Islet of Langerhans (tissue), 1 donor: ENCODE measurements around the gene YIPF1.

Experiments used
- FAIRE-seq: peaks from one replicate; lab custom pipeline; 2011; peaks lifted over from hg19 to GRCh38; lab: Jason Lieb, UNC

YIPF1 gene

GRCh38 chr1:53889304-53890298 lies at the start of gene YIPF1:
TSS of gene YIPF1 (minus strand) at chr1:53889797. CDS start at chr1:53888937, 860 bp downstream.
- no peak for FAIRE-seq

GRCh38 chr1:53938136-53938830 lies 48.7 kb upstream of the YIPF1 start:
- FAIRE-seq: no peak

- FAIRE-seq: no peak
Observed at GRCh38 chr1:53936430-53936829, 46.8 kb upstream of the YIPF1 start.

GRCh38 chr1:53934170-53934765 lies 44.7 kb upstream of the YIPF1 start:
- FAIRE-seq: peak; percentile 53

GRCh38 chr1:53931523-53931922 lies 41.9 kb upstream of the YIPF1 start:
- FAIRE-seq: peak; percentile 61

- FAIRE-seq: no peak
Observed at GRCh38 chr1:53930932-53931331, 41.3 kb upstream of the YIPF1 start.

- no peak for FAIRE-seq
Observed at GRCh38 chr1:53929246-53929960, 39.8 kb upstream of the YIPF1 start.

- no peak for FAIRE-seq
Observed at GRCh38 chr1:53927376-53927881, 37.8 kb upstream of the YIPF1 start.

GRCh38 chr1:53919675-53920066 lies 30.1 kb upstream of the YIPF1 start:
- FAIRE-seq: no peak

GRCh38 chr1:53918343-53918742 lies 28.7 kb upstream of the YIPF1 start:
- FAIRE-seq: no peak

GRCh38 chr1:53913352-53914033 lies 23.9 kb upstream of the YIPF1 start:
- FAIRE-seq: no peak

GRCh38 chr1:53911442-53911841 lies 21.8 kb upstream of the YIPF1 start:
- no peak for FAIRE-seq

- no peak for FAIRE-seq
Observed at GRCh38 chr1:53909946-53910345, 20.3 kb upstream of the YIPF1 start.

- FAIRE-seq: no peak
Observed at GRCh38 chr1:53906121-53906520, 16.5 kb upstream of the YIPF1 start.

- FAIRE-seq: no peak
Observed at GRCh38 chr1:53905509-53905908, 15.9 kb upstream of the YIPF1 start.

- no peak for FAIRE-seq
Observed at GRCh38 chr1:53902235-53903138, 12.9 kb upstream of the YIPF1 start.

- FAIRE-seq: no peak
Observed at GRCh38 chr1:53899708-53900107, 10.1 kb upstream of the YIPF1 start.

GRCh38 chr1:53899206-53899628 lies 9.6 kb upstream of the YIPF1 start:
- FAIRE-seq: no peak

- no peak for FAIRE-seq
Observed at GRCh38 chr1:53896635-53897229, 7.1 kb upstream of the YIPF1 start.

GRCh38 chr1:53895421-53895820 lies 5.8 kb upstream of the YIPF1 start:
- no peak for FAIRE-seq
